Measurements from ENCODE around the gene GTF3C5. TPM values are rescaled to one million over a fixed set of nuclear protein-coding genes. Genes with fewer than 3 reads are reported as not detected.
"Not testable (repeated sequence)": the region's sequence is repeated elsewhere in the genome, so short reads cannot be mapped to it uniquely, and the experiment has no call there.

GTF3C5 gene
- total RNA-seq, 1 donor from 2014 or later: 89.0 TPM

- no peaks in the 10 kb centered on the region for H3K27me3 Mint-ChIP-seq (ENCODE audit: insufficient read depth)
- intact Hi-C loops (cut with micrococcal nuclease): no loop called here
- H3K4me1 Mint-ChIP-seq (ENCODE audit: low read depth): peaks cover 44% of the 10 kb centered on the region
- H3K4me3 Mint-ChIP-seq: no peak overlapping the region
- peak overlapping the region; percentile 34 for H3K27ac Mint-ChIP-seq
- H3K9me3 Mint-ChIP-seq: no peaks in the 10 kb centered on the region
- H3K36me3 Mint-ChIP-seq (ENCODE audit: low read depth): peaks cover 38% of the 10 kb centered on the region
- DNase-seq (ENCODE audit: low spot score): no peak
Observed at GRCh38 chr9:133055788-133056420, 25.1 kb downstream of the GTF3C5 start.

DNA sequence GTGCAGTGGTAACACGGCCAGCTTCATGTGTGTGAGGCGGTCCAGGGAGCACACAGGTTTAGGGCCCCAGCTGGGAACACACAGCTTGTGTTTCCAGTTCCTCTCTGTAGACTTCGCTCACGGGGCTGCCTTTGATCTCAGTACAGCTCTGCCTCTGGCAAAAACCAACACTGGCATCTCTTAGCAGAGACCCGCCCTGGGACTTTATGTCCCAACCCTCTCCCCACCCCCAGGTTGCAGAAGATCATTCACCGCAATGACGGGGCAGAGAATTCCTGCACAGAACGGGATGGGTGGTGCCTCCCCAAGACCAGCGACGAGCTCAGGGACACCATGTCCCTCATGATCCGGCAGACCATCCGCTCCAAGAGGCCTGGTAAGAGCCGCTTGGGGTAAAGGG, 25.7 kb downstream of the GTF3C5 start:
- no peak for DNase-seq (ENCODE audit: low spot score)
- no peak overlapping the region for H3K4me3 Mint-ChIP-seq
- peak overlapping the region; percentile 34 for H3K27ac Mint-ChIP-seq
- intact Hi-C loops (cut with micrococcal nuclease): no loop called here
- no peaks in the 10 kb centered on the region for H3K27me3 Mint-ChIP-seq (ENCODE audit: insufficient read depth)
- H3K36me3 Mint-ChIP-seq (ENCODE audit: low read depth): peaks cover 38% of the 10 kb centered on the region
- H3K4me1 Mint-ChIP-seq (ENCODE audit: low read depth): peaks cover 44% of the 10 kb centered on the region
- H3K9me3 Mint-ChIP-seq: no peaks in the 10 kb centered on the region

DNA sequence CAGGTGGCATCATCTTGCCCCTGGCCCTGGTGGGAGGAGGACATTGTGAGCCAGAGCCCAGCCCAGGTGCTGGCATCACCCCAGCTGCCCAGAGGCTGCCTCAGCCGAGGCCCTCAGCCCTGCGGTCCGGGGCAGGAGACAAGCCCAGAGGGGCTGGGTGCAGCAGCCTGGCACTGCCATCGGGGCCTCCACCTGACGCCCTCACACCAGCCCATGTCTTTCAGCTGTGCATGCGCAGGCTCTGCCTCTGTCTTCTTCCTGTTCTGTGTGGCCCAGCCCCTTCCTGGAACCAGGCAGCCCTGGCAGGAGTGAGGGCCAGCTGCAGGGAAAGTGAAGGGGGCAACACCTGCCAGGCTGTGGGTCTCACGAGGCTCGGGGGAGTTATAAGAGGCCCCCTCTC, 26.2 kb downstream of the GTF3C5 start:
- Mint-ChIP-seq H3K4me3 (no peak overlapping the region), H3K9me3 (no peaks in the 10 kb centered on the region), H3K36me3 (ENCODE audit: low read depth) (peaks cover 36% of the 10 kb centered on the region), H3K4me1 (ENCODE audit: low read depth) (peaks cover 44% of the 10 kb centered on the region), H3K27me3 (ENCODE audit: insufficient read depth) (no peaks in the 10 kb centered on the region), H3K27ac (peak overlapping the region; percentile 44)
- DNase-seq (ENCODE audit: low spot score): peak; percentile 16
- intact Hi-C loops (cut with micrococcal nuclease): no loop called here

DNA sequence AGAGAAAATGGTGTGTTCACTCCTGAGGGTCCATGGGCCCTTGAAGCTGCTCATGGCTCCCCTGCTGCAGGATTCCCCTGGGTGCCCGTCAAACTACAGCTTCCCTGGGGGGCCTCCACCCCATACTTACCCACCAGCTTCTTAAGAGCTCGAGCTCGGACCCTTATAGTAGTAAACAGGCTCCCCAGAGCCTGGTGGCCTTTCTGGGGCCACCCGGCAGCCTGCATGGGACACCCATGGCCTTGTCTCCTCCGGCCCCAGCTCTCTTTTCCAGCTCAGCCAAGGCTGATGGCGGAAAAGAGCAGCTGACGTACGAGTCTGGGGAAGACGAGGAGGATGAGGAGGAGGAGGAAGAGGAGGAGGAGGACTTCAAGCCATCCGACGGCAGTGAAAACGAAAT, 26.8 kb downstream of the GTF3C5 start:
- no peaks in the 10 kb centered on the region for H3K27me3 Mint-ChIP-seq (ENCODE audit: insufficient read depth)
- H3K4me1 Mint-ChIP-seq (ENCODE audit: low read depth): peaks cover 44% of the 10 kb centered on the region
- intact Hi-C loops (cut with micrococcal nuclease): no loop called here
- no peaks in the 10 kb centered on the region for H3K9me3 Mint-ChIP-seq
- H3K36me3 Mint-ChIP-seq (ENCODE audit: low read depth): peaks cover 33% of the 10 kb centered on the region
- H3K27ac Mint-ChIP-seq: peak overlapping the region; percentile 52
- H3K4me3 Mint-ChIP-seq: no peak overlapping the region
- DNase-seq (ENCODE audit: low spot score): no peak

GRCh38 chr9:133058071-133058470, 27.3 kb downstream of the GTF3C5 start:
- Mint-ChIP-seq H3K36me3 (ENCODE audit: low read depth) (peaks cover 32% of the 10 kb centered on the region), H3K27me3 (ENCODE audit: insufficient read depth) (no peaks in the 10 kb centered on the region), H3K27ac (peak overlapping the region; percentile 53), H3K4me1 (ENCODE audit: low read depth) (peaks cover 44% of the 10 kb centered on the region), H3K9me3 (no peaks in the 10 kb centered on the region), H3K4me3 (no peak overlapping the region)
- no peak for DNase-seq (ENCODE audit: low spot score)
- intact Hi-C loops (cut with micrococcal nuclease): no loop called here

DNA sequence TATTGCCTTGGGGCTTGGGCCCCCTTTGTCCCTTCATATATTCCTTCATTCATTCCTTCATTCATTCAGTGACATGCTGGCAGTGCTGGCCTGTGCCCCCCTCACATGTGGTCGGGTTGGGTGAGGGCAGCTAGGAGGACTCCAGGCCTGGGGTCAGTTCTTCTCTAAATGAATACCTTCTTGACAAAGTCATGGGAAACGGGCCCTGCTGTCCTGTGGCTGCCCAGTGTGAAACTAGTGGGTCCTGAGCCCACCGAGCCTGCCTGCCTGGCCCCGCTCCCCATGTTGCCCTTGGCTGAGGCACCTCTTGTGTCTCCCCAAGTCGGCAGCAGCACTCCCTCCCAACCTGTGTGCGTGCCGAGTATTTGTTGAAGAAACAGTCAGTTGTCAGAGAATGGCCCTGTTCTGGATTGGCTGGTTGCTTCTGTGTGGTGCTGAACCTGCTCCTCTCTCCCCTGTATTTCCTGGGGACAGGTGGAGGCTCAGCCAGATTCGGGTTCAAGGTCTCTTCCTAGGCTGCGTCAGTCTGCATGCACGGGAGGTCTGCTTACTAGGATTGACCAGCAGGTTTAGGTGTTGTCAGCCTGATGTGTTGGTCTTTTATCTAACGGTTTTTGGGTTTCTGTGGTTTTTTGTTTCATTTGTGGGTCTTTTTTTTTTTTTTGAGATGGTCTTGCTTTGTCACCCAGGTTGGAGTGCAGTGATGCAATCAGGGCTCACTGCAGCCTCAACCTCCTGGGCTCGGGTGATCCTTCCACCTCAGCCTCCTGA, 27.9 kb downstream of the GTF3C5 start:
- Mint-ChIP-seq H3K4me3 (peak overlapping the region; percentile 39), H3K27me3 (ENCODE audit: insufficient read depth) (no peaks in the 10 kb centered on the region), H3K9me3 (no peaks in the 10 kb centered on the region), H3K4me1 (ENCODE audit: low read depth) (peaks cover 44% of the 10 kb centered on the region), H3K27ac (peak overlapping the region; percentile 85), H3K36me3 (ENCODE audit: low read depth) (peaks cover 30% of the 10 kb centered on the region)
- DNase-seq (ENCODE audit: low spot score): no peak
- intact Hi-C loops (cut with micrococcal nuclease): no loop called here

DNA sequence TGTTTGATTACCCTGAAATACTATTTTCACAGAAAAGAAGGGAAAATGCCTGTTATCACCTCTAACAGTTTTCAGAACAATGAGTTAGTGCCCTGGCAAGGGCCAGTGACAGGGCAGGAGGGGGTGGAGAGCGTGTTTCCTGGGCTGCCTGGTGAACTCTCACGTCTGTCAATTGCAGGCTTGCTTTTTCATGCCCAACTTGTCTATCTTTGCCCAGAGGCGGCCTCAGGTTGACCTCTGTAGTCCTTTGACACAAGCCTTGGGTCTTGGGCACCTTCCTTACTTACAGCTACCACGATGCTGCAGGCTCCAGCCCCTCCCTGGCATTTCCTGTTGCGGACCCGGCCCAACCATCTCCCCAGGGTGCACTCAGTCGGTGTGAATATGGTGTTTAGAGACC, 28.8 kb downstream of the GTF3C5 start:
- Mint-ChIP-seq H3K27ac (peak overlapping the region; percentile 63), H3K9me3 (no peaks in the 10 kb centered on the region), H3K4me1 (ENCODE audit: low read depth) (peaks cover 44% of the 10 kb centered on the region), H3K27me3 (ENCODE audit: insufficient read depth) (no peaks in the 10 kb centered on the region), H3K4me3 (peak overlapping the region; percentile 39), H3K36me3 (ENCODE audit: low read depth) (peaks cover 25% of the 10 kb centered on the region)
- intact Hi-C loops (cut with micrococcal nuclease): no loop called here
- no peak for DNase-seq (ENCODE audit: low spot score)

GRCh38 chr9:133060417-133060841, 29.6 kb downstream of the GTF3C5 start:
- intact Hi-C loops (cut with micrococcal nuclease): no loop called here
- no peaks in the 10 kb centered on the region for H3K9me3 Mint-ChIP-seq
- peak overlapping the region; percentile 86 for H3K27ac Mint-ChIP-seq
- H3K36me3 Mint-ChIP-seq (ENCODE audit: low read depth): peaks cover 25% of the 10 kb centered on the region
- H3K4me1 Mint-ChIP-seq (ENCODE audit: low read depth): peaks cover 44% of the 10 kb centered on the region
- no peak for DNase-seq (ENCODE audit: low spot score)
- H3K27me3 Mint-ChIP-seq (ENCODE audit: insufficient read depth): no peaks in the 10 kb centered on the region
- H3K4me3 Mint-ChIP-seq: peak overlapping the region; percentile 15

DNA sequence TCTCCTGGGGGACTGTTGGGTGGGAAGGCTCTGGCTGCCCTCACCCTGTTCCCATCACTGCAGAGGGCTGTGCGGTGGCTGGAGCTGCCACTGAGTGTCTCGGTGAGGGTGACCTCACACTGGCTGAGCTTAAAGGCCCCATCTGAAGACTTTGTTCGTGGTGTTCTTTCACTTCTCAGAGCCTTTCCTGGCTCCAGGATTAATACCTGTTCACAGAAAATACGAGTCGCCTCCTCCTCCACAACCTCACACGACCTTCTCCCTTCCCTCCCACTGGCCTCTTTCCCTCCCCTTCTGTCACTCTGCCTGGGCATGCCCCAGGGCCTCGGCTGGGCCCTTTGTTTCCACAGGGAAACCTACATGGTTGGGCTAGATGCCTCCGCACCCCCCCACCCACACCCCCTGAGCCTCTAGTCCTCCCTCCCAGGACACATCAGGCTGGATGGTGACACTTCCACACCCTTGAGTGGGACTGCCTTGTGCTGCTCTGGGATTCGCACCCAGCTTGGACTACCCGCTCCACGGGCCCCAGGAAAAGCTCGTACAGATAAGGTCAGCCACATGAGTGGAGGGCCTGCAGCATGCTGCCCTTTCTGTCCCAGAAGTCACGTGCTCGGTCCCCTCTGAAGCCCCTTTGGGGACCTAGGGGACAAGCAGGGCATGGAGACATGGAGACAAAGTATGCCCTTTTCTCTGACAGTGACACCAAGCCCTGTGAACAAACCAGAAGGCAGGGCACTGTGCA, 30.4 kb downstream of the GTF3C5 start:
- H3K27me3 Mint-ChIP-seq (ENCODE audit: insufficient read depth); H3K4me3 Mint-ChIP-seq; DNase-seq (ENCODE audit: low spot score); H3K9me3 Mint-ChIP-seq; intact Hi-C loops (cut with micrococcal nuclease): not testable (repeated sequence)
- Mint-ChIP-seq H3K4me1 (ENCODE audit: low read depth) (peaks cover 41% of the 10 kb centered on the region), H3K36me3 (ENCODE audit: low read depth) (peaks cover 21% of the 10 kb centered on the region), H3K27ac (peak overlapping the region; percentile 44)

GRCh38 chr9:133061764-133062145, 31.0 kb downstream of the GTF3C5 start, which contains the start of gene CEL:
TSS of gene CEL (plus strand) at chr9:133061981. CDS start at chr9:133062003, 22 bp downstream.
- peak within 1 kb of the TSS; percentile 44 for H3K27ac Mint-ChIP-seq
- H3K9me3 Mint-ChIP-seq; intact Hi-C loops (cut with micrococcal nuclease); H3K4me3 Mint-ChIP-seq; H3K27me3 Mint-ChIP-seq (ENCODE audit: insufficient read depth); DNase-seq (ENCODE audit: low spot score): not testable (repeated sequence)
- H3K36me3 Mint-ChIP-seq (ENCODE audit: low read depth): peaks cover 16% of the 10 kb centered on the region
- H3K4me1 Mint-ChIP-seq (ENCODE audit: low read depth): peaks cover 35% of the 10 kb centered on the region

DNA sequence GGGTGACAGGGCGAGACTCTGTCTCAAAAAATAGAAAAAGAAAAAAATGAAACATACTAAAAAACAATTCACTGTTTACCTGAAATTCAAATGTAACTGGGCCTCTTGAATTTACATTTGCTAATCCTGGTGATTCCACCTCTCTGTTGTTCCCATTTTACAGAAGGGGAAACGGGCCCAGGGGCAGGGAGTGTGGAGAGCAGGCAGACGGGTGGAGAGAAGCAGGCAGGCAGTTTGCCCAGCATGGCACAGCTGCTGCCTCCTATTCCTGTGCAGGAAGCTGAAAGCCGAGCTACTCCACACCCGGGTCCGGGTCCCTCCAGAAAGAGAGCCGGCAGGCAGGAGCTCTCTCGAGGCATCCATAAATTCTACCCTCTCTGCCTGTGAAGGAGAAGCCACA, 31.8 kb downstream of the GTF3C5 start:
- H3K9me3 Mint-ChIP-seq; H3K27me3 Mint-ChIP-seq (ENCODE audit: insufficient read depth); H3K4me3 Mint-ChIP-seq; intact Hi-C loops (cut with micrococcal nuclease); DNase-seq (ENCODE audit: low spot score); H3K27ac Mint-ChIP-seq: not testable (repeated sequence)
- peaks cover 30% of the 10 kb centered on the region for H3K4me1 Mint-ChIP-seq (ENCODE audit: low read depth)
- H3K36me3 Mint-ChIP-seq (ENCODE audit: low read depth): peaks cover 14% of the 10 kb centered on the region

DNA sequence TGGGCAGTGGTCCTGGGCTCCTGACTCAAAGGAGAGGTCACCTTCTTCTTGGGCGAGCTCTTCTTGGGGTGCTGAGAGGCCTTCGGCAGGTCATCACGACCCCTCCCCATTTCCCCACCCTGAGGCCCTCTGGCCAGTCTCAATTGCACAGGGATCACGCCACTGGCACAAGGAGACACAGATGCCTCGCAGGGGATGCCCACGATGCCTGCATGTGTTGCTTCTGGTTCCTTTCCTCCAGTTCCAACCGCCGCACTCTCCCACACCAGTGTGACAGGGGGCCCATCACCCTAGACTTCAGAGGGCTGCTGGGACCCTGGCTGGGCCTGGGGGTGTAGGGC, 32.3 kb downstream of the GTF3C5 start:
- Mint-ChIP-seq H3K27me3 (ENCODE audit: insufficient read depth) (no peaks in the 10 kb centered on the region), H3K4me3 (no peak overlapping the region), H3K27ac (no peak overlapping the region), H3K4me1 (ENCODE audit: low read depth) (peaks cover 25% of the 10 kb centered on the region), H3K9me3 (no peaks in the 10 kb centered on the region), H3K36me3 (ENCODE audit: low read depth) (peaks cover 9% of the 10 kb centered on the region)
- DNase-seq (ENCODE audit: low spot score): no peak
- intact Hi-C loops (cut with micrococcal nuclease): no loop called here
